SK-N-SH treated with all-trans-retinoic acid at 6 μM for 48 hours (cell line): Measurements from ENCODE around the gene PNPLA7.

Source experiments
- ATAC-seq: fragments of 200-7000 bp; cut with Tn5 transposase; 3 replicates; pipeline ENCODE4 v1.9.1; 2020; ENCODE audit warnings: mild to moderate bottlenecking, moderate library complexity
- BACH2 ChIP-seq: fragments of 250-450 bp; sonication (Bioruptor Pico); IDR thresholded peaks from 2 replicates; pipeline ENCODE4 v1.9.0; 2021; ENCODE audit warnings: mild to moderate bottlenecking, borderline replicate concordance
- ESRRG ChIP-seq: fragments of 250-450 bp; sonication (Bioruptor Pico); IDR thresholded peaks from 2 replicates; pipeline ENCODE4 v1.6.1; 2021; ENCODE audit warnings: mild to moderate bottlenecking
- GLIS3 ChIP-seq: fragments of 250-450 bp; sonication (Bioruptor Pico); IDR thresholded peaks from 2 replicates; pipeline ENCODE4 v1.5.0; 2020; ENCODE audit warnings: mild to moderate bottlenecking, moderate library complexity
- ISL1 ChIP-seq: fragments of 250-450 bp; sonication (Bioruptor Pico); IDR thresholded peaks from 2 replicates; pipeline ENCODE4 v2.1.2; 2022; ENCODE audit warnings: mild to moderate bottlenecking, moderate library complexity
- OSR1 ChIP-seq: fragments of 250-450 bp; sonication (Bioruptor Pico); IDR thresholded peaks from 2 replicates; pipeline ENCODE4 v1.8.0; 2022; ENCODE audit warnings: moderate library complexity, mild to moderate bottlenecking, inconsistent platforms
- PATZ1 ChIP-seq: fragments of 250-450 bp; sonication (Bioruptor Pico); IDR thresholded peaks from 2 replicates; pipeline ENCODE4 v1.8.0; 2020; ENCODE audit warnings: mild to moderate bottlenecking, moderate library complexity, borderline replicate concordance
- RARB ChIP-seq: fragments of 250-450 bp; sonication (Bioruptor Pico); IDR thresholded peaks from 2 replicates; pipeline ENCODE4 v1.8.0; 2021; ENCODE audit warnings: mild to moderate bottlenecking, moderate library complexity
- TCF4 ChIP-seq: fragments of 250-450 bp; sonication (Bioruptor Pico); IDR thresholded peaks from 2 replicates; pipeline ENCODE4 v1.8.0; 2021; ENCODE audit warnings: mild to moderate bottlenecking, moderate library complexity, borderline replicate concordance
- TOX ChIP-seq: fragments of 250-450 bp; sonication (Bioruptor Pico); IDR thresholded peaks from 2 replicates; pipeline ENCODE4 v1.8.0; 2021; ENCODE audit warnings: mild to moderate bottlenecking, moderate library complexity, borderline replicate concordance
- ZC3H10 ChIP-seq: fragments of 250-450 bp; sonication (Bioruptor Pico); IDR thresholded peaks from 2 replicates; pipeline ENCODE4 v1.5.1; 2021; ENCODE audit warnings: mild to moderate bottlenecking, moderate library complexity
- ZFP3 ChIP-seq: fragments of 250-450 bp; sonication (Bioruptor Pico); IDR thresholded peaks from 2 replicates; pipeline ENCODE4 v1.5.0; 2020; ENCODE audit warnings: mild to moderate bottlenecking, moderate library complexity
- ZFP30 ChIP-seq: fragments of 450-650 bp; formaldehyde crosslinking; IDR thresholded peaks from 2 replicates; pipeline ENCODE4 v1.5.0; 2022; ENCODE audit warnings: mild to moderate bottlenecking, moderate library complexity
- ZNF565 ChIP-seq: fragments of 450-650 bp; formaldehyde crosslinking; conservative IDR thresholded peaks from 2 replicates; pipeline ENCODE4 v1.5.0; 2020; ENCODE audit warnings: low read depth, mild to moderate bottlenecking, moderate library complexity
- ZNF70 ChIP-seq: fragments of 450-650 bp; formaldehyde crosslinking; IDR thresholded peaks from 2 replicates; pipeline ENCODE4 v1.5.0; 2020; ENCODE audit warnings: mild to moderate bottlenecking, moderate library complexity
- ZNF8 ChIP-seq: fragments of 450-650 bp; formaldehyde crosslinking; IDR thresholded peaks from 2 replicates; pipeline ENCODE4 v1.5.0; 2020; ENCODE audit warnings: mild to moderate bottlenecking, moderate library complexity
- TF ChIP-seq, protein P1 (sequence below): fragments of 250-450 bp; sonication (Bioruptor Pico); IDR thresholded peaks from 2 replicates; pipeline ENCODE4 v1.5.1; 2020; ENCODE audit warnings: low read depth, mild to moderate bottlenecking, moderate library complexity
- TF ChIP-seq, protein P2 (sequence below): fragments of 250-450 bp; sonication (Bioruptor Pico); IDR thresholded peaks from 2 replicates; pipeline ENCODE4 v1.8.0; 2021; ENCODE audit warnings: low read depth, mild to moderate bottlenecking, moderate library complexity, borderline replicate concordance
- TF ChIP-seq, protein P3 (sequence below): fragments of 250-450 bp; sonication (Bioruptor Pico); IDR thresholded peaks from 2 replicates; pipeline ENCODE4 v1.5.1; 2021; ENCODE audit warnings: mild to moderate bottlenecking, moderate library complexity

Gene PNPLA7

DNA sequence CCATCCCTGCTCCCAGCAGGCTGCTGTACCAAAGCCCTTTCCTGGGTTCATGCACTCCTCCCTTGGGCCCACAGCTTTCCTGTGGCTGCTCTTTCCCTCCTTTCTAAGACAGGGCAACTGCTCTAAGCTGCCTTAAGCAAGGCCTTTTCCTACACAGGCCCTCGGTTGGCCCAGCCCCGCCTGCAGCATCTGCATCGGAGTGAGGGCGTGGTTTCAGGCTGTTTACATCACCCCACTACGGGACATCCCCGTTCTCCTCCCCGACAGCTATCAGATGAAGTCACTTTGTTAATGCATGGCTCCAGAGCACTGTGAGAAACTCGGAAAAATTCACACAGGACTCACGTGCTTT lies 25.1 kb upstream of the PNPLA7 start:
- ATAC-seq, result no peak
- TF ChIP-seq ZFP30 (CRISPR knock-in tag), result no peak
- no peak for TF ChIP-seq ZC3H10 (CRISPR knock-in tag)
- TF ChIP-seq TCF4, result no peak
- TF ChIP-seq, protein P1, sequence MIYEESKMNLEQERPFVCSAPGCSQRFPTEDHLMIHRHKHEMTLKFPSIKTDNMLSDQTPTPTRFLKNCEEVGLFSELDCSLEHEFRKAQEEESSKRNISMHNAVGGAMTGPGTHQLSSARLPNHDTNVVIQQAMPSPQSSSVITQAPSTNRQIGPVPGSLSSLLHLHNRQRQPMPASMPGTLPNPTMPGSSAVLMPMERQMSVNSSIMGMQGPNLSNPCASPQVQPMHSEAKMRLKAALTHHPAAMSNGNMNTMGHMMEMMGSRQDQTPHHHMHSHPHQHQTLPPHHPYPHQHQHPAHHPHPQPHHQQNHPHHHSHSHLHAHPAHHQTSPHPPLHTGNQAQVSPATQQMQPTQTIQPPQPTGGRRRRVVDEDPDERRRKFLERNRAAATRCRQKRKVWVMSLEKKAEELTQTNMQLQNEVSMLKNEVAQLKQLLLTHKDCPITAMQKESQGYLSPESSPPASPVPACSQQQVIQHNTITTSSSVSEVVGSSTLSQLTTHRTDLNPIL (CRISPR knock-in tag), result no peak

- TF ChIP-seq ZNF70 (CRISPR knock-in tag) (no peak), ZC3H10 (CRISPR knock-in tag) (no peak), ISL1 (CRISPR knock-in tag) (no peak), RARB (CRISPR knock-in tag) (no peak), PATZ1 (CRISPR knock-in tag) (no peak), BACH2 (CRISPR knock-in tag) (no peak), TOX (CRISPR knock-in tag) (no peak), ZNF8 (CRISPR knock-in tag) (no peak), OSR1 (CRISPR knock-in tag) (no peak), ZFP3 (no peak), TCF4 (no peak), ESRRG (no peak)
- no peak for ATAC-seq
These were observed 24.0 kb upstream of the PNPLA7 start for GRCh38 chr9:137574192-137574591.

GRCh38 chr9:137570566-137570965 lies 20.4 kb upstream of the PNPLA7 start:
- no peak for ATAC-seq

More at GRCh38 chr9:137570566-137570965, 20.4 kb upstream of the PNPLA7 start:
- TF ChIP-seq TOX (CRISPR knock-in tag) (no peak), OSR1 (CRISPR knock-in tag) (no peak), GLIS3 (CRISPR knock-in tag) (no peak), ZNF8 (CRISPR knock-in tag) (no peak), BACH2 (CRISPR knock-in tag) (no peak), ZFP30 (CRISPR knock-in tag) (no peak), PATZ1 (CRISPR knock-in tag) (no peak), ESRRG (no peak), ZNF565 (CRISPR knock-in tag) (no peak), ISL1 (CRISPR knock-in tag) (no peak), ZC3H10 (CRISPR knock-in tag) (no peak)
- TF ChIP-seq, protein P2, sequence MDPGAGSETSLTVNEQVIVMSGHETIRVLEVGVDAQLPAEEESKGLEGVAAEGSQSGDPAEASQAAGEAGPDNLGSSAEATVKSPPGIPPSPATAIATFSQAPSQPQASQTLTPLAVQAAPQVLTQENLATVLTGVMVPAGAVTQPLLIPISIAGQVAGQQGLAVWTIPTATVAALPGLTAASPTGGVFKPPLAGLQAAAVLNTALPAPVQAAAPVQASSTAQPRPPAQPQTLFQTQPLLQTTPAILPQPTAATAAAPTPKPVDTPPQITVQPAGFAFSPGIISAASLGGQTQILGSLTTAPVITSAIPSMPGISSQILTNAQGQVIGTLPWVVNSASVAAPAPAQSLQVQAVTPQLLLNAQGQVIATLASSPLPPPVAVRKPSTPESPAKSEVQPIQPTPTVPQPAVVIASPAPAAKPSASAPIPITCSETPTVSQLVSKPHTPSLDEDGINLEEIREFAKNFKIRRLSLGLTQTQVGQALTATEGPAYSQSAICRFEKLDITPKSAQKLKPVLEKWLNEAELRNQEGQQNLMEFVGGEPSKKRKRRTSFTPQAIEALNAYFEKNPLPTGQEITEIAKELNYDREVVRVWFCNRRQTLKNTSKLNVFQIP (CRISPR knock-in tag), result no peak
- TF ChIP-seq, protein P3, sequence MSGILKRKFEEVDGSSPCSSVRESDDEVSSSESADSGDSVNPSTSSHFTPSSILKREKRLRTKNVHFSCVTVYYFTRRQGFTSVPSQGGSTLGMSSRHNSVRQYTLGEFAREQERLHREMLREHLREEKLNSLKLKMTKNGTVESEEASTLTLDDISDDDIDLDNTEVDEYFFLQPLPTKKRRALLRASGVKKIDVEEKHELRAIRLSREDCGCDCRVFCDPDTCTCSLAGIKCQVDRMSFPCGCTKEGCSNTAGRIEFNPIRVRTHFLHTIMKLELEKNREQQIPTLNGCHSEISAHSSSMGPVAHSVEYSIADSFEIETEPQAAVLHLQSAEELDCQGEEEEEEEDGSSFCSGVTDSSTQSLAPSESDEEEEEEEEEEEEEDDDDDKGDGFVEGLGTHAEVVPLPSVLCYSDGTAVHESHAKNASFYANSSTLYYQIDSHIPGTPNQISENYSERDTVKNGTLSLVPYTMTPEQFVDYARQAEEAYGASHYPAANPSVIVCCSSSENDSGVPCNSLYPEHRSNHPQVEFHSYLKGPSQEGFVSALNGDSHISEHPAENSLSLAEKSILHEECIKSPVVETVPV (CRISPR knock-in tag), result no peak
- TF ChIP-seq, all 23 proteins: peak for 0
